HepG2 (cell line): ENCODE measurements around the gene CTSA. TPM values are rescaled to one million over a fixed set of nuclear protein-coding genes. Genes with fewer than 3 reads are reported as not detected.

Experiments
- ATF7 ChIP-seq, 2 experiments: fragments of 450-650 bp in 1 of 2; sonication (generic) in 1 of 2; formaldehyde crosslinking in 1 of 2; IDR thresholded peaks; 2 replicates each; pipeline versions ENCODE4 v1.4.0 to v1.6.1; 2016 to 2020; ENCODE audit warnings: antibody characterized with exemption in 1 of 2, mild to moderate bottlenecking in 1 of 2, missing genetic modification reagents in 1 of 2
- DNMT3B ChIP-seq: conservative IDR thresholded peaks from 2 replicates; pipeline ENCODE4 v1.6.1; 2016; ENCODE audit warnings: missing biosample characterization, control low read depth
- ELF1 ChIP-seq: sonication (generic); formaldehyde crosslinking; IDR thresholded peaks from 2 replicates; pipeline ENCODE4 v1.4.0; 2020; ENCODE audit warnings: missing genetic modification reagents
- HOXA9 ChIP-seq: sonication (generic); formaldehyde crosslinking; IDR thresholded peaks from 2 replicates; pipeline ENCODE4 v1.8.1; 2022; ENCODE audit warnings: missing genetic modification reagents, mild to moderate bottlenecking, moderate library complexity, borderline replicate concordance
- KLF12 ChIP-seq: sonication (generic); formaldehyde crosslinking; IDR thresholded peaks from 2 replicates; pipeline ENCODE4 v1.4.0; 2020; ENCODE audit warnings: missing genetic modification reagents, borderline replicate concordance
- MEIS2 ChIP-seq: sonication (generic); formaldehyde crosslinking; IDR thresholded peaks from 2 replicates; pipeline ENCODE4 v1.9.0; 2021; ENCODE audit warnings: mild to moderate bottlenecking, missing genetic modification reagents
- ZFP37 ChIP-seq: sonication (generic); formaldehyde crosslinking; IDR thresholded peaks from 2 replicates; pipeline ENCODE4 v1.4.0; 2020; ENCODE audit warnings: missing genetic modification reagents, borderline replicate concordance
- ZNF292 ChIP-seq: sonication (generic); formaldehyde crosslinking; IDR thresholded peaks from 2 replicates; pipeline ENCODE4 v1.8.1; 2022; ENCODE audit warnings: mild to moderate bottlenecking, low read depth, missing genetic modification reagents, borderline replicate concordance
- ZNF629 ChIP-seq: sonication (generic); formaldehyde crosslinking; conservative IDR thresholded peaks from 2 replicates; pipeline ENCODE4 v1.5.0; 2020; ENCODE audit warnings: missing genetic modification reagents
- ZNF703 ChIP-seq: sonication (generic); formaldehyde crosslinking; IDR thresholded peaks from 2 replicates; pipeline ENCODE4 v1.5.1; 2020; ENCODE audit warnings: missing genetic modification reagents, mild to moderate bottlenecking, moderate library complexity, borderline replicate concordance
- ZNF850 ChIP-seq: sonication (generic); formaldehyde crosslinking; conservative IDR thresholded peaks from 2 replicates; pipeline ENCODE4 v1.9.0; 2021; ENCODE audit warnings: mild to moderate bottlenecking, missing genetic modification reagents
- polyA plus RNA-seq, 8 experiments: library from polyadenylated mRNA; depleted of rRNA in 3 of 8; stranded (reverse) in 7 of 8; unstranded in 1 of 8; fragments of >200 nt; fragmentation: Illumina TruSeq in 4 of 8; extraction: Trizol in 4 of 8; gene quantifications; 2 replicates each; pipeline versions ENCODE4 v1.2.1 to v1.2.3, GENCODE V29; 2011 to 2016; ENCODE audit warnings: low read depth in 4 of 8, missing spikeins in 1 of 8, mixed read lengths in 1 of 8; ENCODE audit not compliant: insufficient read depth in 1 of 8
- total RNA-seq, 5 experiments: library from RNA; depleted of rRNA; stranded (reverse); fragments of >200 nt; fragmentation: Illumina TruSeq; extraction: Trizol; gene quantifications; 2 replicates each; pipeline ENCODE4 v1.2.3, GENCODE V29; 2016; ENCODE audit warnings: low read depth in 1 of 5
- TF ChIP-seq, protein P1 (sequence below): sonication (generic); formaldehyde crosslinking; IDR thresholded peaks from 2 replicates; pipeline ENCODE4 v1.5.0; 2020; ENCODE audit warnings: missing genetic modification reagents
- TF ChIP-seq, protein P2 (sequence below): sonication (generic); formaldehyde crosslinking; IDR thresholded peaks from 2 replicates; pipeline ENCODE4 v1.5.0; 2020; ENCODE audit warnings: mild to moderate bottlenecking, missing genetic modification reagents, borderline replicate concordance
- TF ChIP-seq, protein P3 (sequence below): fragments of 450-650 bp; IDR thresholded peaks from 2 replicates; pipeline ENCODE4 v1.6.1; 2016
- TF ChIP-seq, protein P4 (sequence below): sonication (generic); formaldehyde crosslinking; IDR thresholded peaks from 2 replicates; pipeline ENCODE4 v1.5.0; 2020; ENCODE audit warnings: missing genetic modification reagents
- TF ChIP-seq, protein P5 (sequence below): sonication (generic); formaldehyde crosslinking; IDR thresholded peaks from 2 replicates; pipeline ENCODE4 v1.4.0; 2020; ENCODE audit warnings: missing genetic modification reagents
- TF ChIP-seq, protein P6 (sequence below): sonication (generic); formaldehyde crosslinking; IDR thresholded peaks from 2 replicates; pipeline ENCODE4 v1.4.0; 2020; ENCODE audit warnings: missing genetic modification reagents
- TF ChIP-seq, protein P7 (sequence below): sonication (generic); formaldehyde crosslinking; conservative IDR thresholded peaks from 2 replicates; pipeline ENCODE4 v1.4.0; 2020; ENCODE audit warnings: missing genetic modification reagents

The CTSA gene
- total and polyA plus RNA-seq, 2 of the 13 experiments (the other 11 are each of a cell fraction or from before 2014, with no cell fraction given): 202 to 231 TPM

DNA sequence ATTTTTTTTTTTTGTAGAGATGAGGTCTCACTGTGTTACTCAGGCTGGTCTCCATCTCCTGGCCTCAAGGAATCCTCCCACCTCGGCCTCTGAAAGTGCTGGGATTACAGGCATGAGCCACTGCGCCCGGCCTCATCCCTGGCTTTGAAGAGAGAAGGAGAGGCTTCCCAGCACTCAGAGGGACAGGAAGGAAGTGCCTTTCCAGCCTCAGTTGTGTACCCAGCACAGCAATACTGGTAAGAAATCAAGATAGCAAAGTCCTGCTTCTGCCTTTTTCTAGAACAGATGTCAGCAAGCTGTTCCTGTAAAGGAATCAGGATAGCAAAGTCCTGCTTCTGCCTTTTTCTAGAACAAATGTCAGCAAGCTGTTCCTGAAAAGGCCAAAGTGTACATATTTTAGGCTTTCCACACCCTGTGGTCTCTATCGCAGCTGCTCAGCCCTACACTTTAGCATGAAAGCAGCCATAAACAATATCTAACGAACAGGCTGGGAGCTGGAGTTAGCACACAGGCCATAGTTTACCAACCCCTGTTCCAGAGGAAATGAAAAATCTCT, 27.1 kb downstream of the CTSA start (continued):
- TF ChIP-seq, protein P1, sequence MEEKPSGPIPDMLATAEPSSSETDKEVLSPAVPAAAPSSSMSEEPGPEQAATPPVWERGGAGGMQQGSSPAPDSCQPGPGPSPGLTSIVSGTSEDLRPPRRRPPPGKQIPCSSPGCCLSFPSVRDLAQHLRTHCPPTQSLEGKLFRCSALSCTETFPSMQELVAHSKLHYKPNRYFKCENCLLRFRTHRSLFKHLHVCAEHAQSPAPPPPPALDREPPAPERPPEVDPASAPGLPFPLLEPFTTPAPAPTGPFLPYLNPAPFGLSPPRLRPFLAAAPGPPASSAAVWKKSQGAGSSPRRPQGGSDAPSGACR (CRISPR knock-in tag): no peak
- TF ChIP-seq, protein P2, sequence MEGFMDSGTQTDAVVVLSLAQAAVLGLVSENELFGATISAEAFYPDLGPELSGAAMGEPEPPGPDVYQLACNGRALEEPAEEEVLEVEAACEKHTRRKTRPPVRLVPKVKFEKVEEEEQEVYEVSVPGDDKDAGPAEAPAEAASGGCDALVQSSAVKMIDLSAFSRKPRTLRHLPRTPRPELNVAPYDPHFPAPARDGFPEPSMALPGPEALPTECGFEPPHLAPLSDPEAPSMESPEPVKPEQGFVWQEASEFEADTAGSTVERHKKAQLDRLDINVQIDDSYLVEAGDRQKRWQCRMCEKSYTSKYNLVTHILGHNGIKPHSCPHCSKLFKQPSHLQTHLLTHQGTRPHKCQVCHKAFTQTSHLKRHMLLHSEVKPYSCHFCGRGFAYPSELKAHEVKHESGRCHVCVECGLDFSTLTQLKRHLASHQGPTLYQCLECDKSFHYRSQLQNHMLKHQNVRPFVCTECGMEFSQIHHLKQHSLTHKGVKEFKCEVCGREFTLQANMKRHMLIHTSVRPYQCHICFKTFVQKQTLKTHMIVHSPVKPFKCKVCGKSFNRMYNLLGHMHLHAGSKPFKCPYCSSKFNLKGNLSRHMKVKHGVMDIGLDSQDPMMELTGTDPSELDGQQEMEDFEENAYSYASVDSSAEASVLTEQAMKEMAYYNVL (CRISPR knock-in tag): no peak; the same call in 1 of the 2 replicates
- 0 out of 2 replicates have a peak, but pooled peaks have one; percentile 40 for TF ChIP-seq MEIS2 (CRISPR knock-in tag)
- TF ChIP-seq ELF1: peak; percentile 44; the same call in 1 of the 2 replicates
- TF ChIP-seq, protein P3, sequence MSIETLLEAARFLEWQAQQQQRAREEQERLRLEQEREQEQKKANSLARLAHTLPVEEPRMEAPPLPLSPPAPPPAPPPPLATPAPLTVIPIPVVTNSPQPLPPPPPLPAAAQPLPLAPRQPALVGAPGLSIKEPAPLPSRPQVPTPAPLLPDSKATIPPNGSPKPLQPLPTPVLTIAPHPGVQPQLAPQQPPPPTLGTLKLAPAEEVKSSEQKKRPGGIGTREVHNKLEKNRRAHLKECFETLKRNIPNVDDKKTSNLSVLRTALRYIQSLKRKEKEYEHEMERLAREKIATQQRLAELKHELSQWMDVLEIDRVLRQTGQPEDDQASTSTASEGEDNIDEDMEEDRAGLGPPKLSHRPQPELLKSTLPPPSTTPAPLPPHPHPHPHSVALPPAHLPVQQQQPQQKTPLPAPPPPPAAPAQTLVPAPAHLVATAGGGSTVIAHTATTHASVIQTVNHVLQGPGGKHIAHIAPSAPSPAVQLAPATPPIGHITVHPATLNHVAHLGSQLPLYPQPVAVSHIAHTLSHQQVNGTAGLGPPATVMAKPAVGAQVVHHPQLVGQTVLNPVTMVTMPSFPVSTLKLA: no peak
- no peak for TF ChIP-seq ZNF629 (CRISPR knock-in tag)
- TF ChIP-seq ATF7 (IDR thresholded peaks at IDR 0.05): no peak
- TF ChIP-seq ATF7 (CRISPR knock-in tag; IDR thresholded peaks at IDR 0.05): no peak
- no peak for TF ChIP-seq DNMT3B (CRISPR knock-in tag)
- TF ChIP-seq HOXA9 (CRISPR knock-in tag): no peak
- TF ChIP-seq, protein P4, sequence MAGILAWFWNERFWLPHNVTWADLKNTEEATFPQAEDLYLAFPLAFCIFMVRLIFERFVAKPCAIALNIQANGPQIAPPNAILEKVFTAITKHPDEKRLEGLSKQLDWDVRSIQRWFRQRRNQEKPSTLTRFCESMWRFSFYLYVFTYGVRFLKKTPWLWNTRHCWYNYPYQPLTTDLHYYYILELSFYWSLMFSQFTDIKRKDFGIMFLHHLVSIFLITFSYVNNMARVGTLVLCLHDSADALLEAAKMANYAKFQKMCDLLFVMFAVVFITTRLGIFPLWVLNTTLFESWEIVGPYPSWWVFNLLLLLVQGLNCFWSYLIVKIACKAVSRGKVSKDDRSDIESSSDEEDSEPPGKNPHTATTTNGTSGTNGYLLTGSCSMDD (CRISPR knock-in tag): no peak
- TF ChIP-seq, protein P5, sequence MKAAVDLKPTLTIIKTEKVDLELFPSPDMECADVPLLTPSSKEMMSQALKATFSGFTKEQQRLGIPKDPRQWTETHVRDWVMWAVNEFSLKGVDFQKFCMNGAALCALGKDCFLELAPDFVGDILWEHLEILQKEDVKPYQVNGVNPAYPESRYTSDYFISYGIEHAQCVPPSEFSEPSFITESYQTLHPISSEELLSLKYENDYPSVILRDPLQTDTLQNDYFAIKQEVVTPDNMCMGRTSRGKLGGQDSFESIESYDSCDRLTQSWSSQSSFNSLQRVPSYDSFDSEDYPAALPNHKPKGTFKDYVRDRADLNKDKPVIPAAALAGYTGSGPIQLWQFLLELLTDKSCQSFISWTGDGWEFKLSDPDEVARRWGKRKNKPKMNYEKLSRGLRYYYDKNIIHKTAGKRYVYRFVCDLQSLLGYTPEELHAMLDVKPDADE (CRISPR knock-in tag): peak; percentile 68; the same call in 1 of the 2 replicates
- TF ChIP-seq ZNF703 (CRISPR knock-in tag): no peak
- peak; percentile 45; the same call in 1 of the 2 replicates for TF ChIP-seq ZNF292
- TF ChIP-seq, protein P6, sequence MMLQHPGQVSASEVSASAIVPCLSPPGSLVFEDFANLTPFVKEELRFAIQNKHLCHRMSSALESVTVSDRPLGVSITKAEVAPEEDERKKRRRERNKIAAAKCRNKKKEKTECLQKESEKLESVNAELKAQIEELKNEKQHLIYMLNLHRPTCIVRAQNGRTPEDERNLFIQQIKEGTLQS (CRISPR knock-in tag): no peak
- TF ChIP-seq, protein P7, sequence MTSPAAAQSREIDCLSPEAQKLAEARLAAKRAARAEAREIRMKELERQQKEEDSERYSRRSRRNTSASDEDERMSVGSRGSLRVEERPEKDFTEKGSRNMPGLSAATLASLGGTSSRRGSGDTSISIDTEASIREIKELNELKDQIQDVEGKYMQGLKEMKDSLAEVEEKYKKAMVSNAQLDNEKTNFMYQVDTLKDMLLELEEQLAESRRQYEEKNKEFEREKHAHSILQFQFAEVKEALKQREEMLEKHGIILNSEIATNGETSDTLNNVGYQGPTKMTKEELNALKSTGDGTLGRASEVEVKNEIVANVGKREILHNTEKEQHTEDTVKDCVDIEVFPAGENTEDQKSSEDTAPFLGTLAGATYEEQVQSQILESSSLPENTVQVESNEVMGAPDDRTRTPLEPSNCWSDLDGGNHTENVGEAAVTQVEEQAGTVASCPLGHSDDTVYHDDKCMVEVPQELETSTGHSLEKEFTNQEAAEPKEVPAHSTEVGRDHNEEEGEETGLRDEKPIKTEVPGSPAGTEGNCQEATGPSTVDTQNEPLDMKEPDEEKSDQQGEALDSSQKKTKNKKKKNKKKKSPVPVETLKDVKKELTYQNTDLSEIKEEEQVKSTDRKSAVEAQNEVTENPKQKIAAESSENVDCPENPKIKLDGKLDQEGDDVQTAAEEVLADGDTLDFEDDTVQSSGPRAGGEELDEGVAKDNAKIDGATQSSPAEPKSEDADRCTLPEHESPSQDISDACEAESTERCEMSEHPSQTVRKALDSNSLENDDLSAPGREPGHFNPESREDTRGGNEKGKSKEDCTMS (CRISPR knock-in tag): no peak
- no peak for TF ChIP-seq ZNF850 (CRISPR knock-in tag)
- TF ChIP-seq ZFP37: peak; percentile 85
- TF ChIP-seq KLF12 (CRISPR knock-in tag): peak; percentile 54; the same call in 1 of the 2 replicates
